ENCODE data around the gene GABBR2.

DNA sequence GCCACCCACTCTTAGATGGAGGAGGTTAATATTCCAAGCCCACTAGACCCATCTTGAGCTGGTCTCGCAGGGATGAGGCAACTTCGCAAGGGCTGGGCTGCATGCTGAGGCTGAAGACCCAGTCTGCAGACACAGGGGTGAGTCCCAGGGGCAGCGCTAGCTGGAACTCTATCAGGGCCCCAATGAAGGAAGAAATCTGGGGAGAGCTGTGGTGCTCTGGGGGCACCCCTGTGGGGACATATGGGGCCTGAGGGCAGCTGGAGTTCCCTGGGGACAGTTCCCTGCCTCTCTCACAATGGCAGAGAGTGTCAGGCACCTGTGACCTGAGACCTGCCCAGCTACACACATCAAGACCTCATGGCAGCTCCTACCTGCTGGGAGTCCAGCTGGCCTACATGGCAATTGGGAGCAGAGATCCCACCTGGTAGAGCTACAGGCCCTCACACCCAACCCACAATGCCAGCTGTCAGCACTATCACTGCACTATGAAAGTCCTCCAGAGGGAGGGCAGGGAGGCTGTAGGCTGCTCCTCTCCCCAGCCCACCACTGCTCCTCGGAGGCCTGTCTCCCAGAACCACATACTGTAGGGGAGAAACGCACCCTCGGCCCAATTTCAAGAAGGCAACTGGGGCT, 202.2 kb downstream of the GABBR2 start:
- TF ChIP-seq, protein P1, sequence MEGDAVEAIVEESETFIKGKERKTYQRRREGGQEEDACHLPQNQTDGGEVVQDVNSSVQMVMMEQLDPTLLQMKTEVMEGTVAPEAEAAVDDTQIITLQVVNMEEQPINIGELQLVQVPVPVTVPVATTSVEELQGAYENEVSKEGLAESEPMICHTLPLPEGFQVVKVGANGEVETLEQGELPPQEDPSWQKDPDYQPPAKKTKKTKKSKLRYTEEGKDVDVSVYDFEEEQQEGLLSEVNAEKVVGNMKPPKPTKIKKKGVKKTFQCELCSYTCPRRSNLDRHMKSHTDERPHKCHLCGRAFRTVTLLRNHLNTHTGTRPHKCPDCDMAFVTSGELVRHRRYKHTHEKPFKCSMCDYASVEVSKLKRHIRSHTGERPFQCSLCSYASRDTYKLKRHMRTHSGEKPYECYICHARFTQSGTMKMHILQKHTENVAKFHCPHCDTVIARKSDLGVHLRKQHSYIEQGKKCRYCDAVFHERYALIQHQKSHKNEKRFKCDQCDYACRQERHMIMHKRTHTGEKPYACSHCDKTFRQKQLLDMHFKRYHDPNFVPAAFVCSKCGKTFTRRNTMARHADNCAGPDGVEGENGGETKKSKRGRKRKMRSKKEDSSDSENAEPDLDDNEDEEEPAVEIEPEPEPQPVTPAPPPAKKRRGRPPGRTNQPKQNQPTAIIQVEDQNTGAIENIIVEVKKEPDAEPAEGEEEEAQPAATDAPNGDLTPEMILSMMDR (IDR thresholded peaks at IDR 0.05), result no peak
- TF ChIP-seq POLR2A (IDR thresholded peaks at IDR 0.05), result no peak

All from adrenal gland (tissue), 5 donors.